Nephron progenitor cell (in vitro differentiated cells): ENCODE results near the gene ZDHHC1.

Experiments
- DNase-seq: peaks from one replicate; pipeline ENCODE4 v3.0.0; 2021
- H3K27ac Mint-ChIP-seq: 2 replicates; pipeline ENCODE4 v1.8.0; 2021; ENCODE audit warnings: mild to moderate bottlenecking, moderate library complexity, mixed read lengths
- H3K27me3 Mint-ChIP-seq: 2 replicates; pipeline ENCODE4 v1.8.0; 2021; ENCODE audit warnings: mild to moderate bottlenecking, low read depth, mixed read lengths; ENCODE audit not compliant: poor library complexity
- H3K36me3 Mint-ChIP-seq: 2 replicates; pipeline ENCODE4 v1.8.0; 2021; ENCODE audit warnings: low read depth, mixed read lengths
- H3K4me1 Mint-ChIP-seq: 2 replicates; pipeline ENCODE4 v1.8.0; 2021; ENCODE audit warnings: mixed read lengths
- H3K4me3 Mint-ChIP-seq: 2 replicates; pipeline ENCODE4 v1.8.0; 2021; ENCODE audit warnings: mild to moderate bottlenecking, moderate library complexity, mixed read lengths
- H3K9me3 Mint-ChIP-seq: 2 replicates; pipeline ENCODE4 v1.8.0; 2021; ENCODE audit warnings: mild to moderate bottlenecking, moderate library complexity, mixed read lengths
- TF ChIP-seq, protein P1 (sequence below): fragments of 200-600 bp; sonication (generic); IDR thresholded peaks from 2 replicates; pipeline ENCODE4 v1.5.0; 2021; ENCODE audit warnings: antibody characterized with exemption

Gene ZDHHC1

GRCh38 chr16:67399218-67399733, 17.0 kb downstream of the ZDHHC1 start:
- TF ChIP-seq, protein P1, sequence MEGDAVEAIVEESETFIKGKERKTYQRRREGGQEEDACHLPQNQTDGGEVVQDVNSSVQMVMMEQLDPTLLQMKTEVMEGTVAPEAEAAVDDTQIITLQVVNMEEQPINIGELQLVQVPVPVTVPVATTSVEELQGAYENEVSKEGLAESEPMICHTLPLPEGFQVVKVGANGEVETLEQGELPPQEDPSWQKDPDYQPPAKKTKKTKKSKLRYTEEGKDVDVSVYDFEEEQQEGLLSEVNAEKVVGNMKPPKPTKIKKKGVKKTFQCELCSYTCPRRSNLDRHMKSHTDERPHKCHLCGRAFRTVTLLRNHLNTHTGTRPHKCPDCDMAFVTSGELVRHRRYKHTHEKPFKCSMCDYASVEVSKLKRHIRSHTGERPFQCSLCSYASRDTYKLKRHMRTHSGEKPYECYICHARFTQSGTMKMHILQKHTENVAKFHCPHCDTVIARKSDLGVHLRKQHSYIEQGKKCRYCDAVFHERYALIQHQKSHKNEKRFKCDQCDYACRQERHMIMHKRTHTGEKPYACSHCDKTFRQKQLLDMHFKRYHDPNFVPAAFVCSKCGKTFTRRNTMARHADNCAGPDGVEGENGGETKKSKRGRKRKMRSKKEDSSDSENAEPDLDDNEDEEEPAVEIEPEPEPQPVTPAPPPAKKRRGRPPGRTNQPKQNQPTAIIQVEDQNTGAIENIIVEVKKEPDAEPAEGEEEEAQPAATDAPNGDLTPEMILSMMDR: peak; percentile 81
- DNase-seq: peak; percentile 87
- H3K27ac Mint-ChIP-seq: no peak overlapping the region

DNA sequence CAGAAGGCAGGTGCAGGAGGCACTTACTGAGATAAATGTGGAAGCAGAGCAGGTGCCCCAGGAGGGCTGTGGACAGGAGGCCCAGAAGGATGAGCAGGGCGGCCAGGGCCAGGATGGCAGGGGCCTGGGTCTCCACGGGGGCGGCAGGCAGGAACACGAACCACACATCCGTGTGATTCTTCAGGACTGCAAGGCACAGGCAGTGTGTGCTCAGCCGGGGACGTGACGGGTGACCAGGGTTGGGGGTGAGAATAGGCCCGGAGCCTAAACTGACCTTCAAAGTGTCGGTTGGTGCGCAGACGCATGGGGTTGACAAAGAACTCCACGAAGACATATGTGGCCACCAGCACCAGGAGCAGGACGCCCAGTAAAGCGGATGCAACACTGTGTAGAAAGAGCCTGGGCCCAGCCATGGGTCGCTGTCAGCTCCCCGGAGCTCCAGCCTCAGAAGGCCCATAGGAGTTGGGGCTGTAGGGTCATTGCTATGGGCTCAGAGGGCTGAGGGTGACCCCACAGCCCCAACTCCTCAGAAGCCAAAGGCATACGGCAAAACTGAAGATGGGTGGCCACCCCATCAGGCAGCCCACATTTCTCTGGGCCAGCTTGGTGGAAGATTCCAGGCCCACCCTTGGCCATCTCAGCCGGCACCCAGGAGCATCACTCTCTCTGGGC, 17.6 kb downstream of the ZDHHC1 start:
- Mint-ChIP-seq H3K27ac (no peak overlapping the region), H3K4me1 (peaks cover 61% of the 10 kb centered on the region), H3K36me3 (no peaks in the 10 kb centered on the region), H3K9me3 (no peaks in the 10 kb centered on the region), H3K4me3 (no peak overlapping the region), H3K27me3 (peaks cover 24% of the 10 kb centered on the region)
- no peak for DNase-seq
- TF ChIP-seq, protein P1: no peak

More at GRCh38 chr16:67399218-67399733, 17.0 kb downstream of the ZDHHC1 start:
- Mint-ChIP-seq H3K9me3 (no peaks in the 10 kb centered on the region), H3K36me3 (no peaks in the 10 kb centered on the region), H3K4me1 (peaks cover 61% of the 10 kb centered on the region), H3K4me3 (no peak overlapping the region), H3K27me3 (peaks cover 19% of the 10 kb centered on the region)

- Mint-ChIP-seq H3K9me3 (no peaks in the 10 kb centered on the region), H3K4me1 (peaks cover 57% of the 10 kb centered on the region), H3K27ac (no peak overlapping the region), H3K36me3 (no peaks in the 10 kb centered on the region), H3K27me3 (peaks cover 27% of the 10 kb centered on the region), H3K4me3 (no peak overlapping the region)
- no peak for DNase-seq
- TF ChIP-seq, protein P1: no peak
Measured at GRCh38 chr16:67397812-67398545, 18.3 kb downstream of the ZDHHC1 start.

DNA sequence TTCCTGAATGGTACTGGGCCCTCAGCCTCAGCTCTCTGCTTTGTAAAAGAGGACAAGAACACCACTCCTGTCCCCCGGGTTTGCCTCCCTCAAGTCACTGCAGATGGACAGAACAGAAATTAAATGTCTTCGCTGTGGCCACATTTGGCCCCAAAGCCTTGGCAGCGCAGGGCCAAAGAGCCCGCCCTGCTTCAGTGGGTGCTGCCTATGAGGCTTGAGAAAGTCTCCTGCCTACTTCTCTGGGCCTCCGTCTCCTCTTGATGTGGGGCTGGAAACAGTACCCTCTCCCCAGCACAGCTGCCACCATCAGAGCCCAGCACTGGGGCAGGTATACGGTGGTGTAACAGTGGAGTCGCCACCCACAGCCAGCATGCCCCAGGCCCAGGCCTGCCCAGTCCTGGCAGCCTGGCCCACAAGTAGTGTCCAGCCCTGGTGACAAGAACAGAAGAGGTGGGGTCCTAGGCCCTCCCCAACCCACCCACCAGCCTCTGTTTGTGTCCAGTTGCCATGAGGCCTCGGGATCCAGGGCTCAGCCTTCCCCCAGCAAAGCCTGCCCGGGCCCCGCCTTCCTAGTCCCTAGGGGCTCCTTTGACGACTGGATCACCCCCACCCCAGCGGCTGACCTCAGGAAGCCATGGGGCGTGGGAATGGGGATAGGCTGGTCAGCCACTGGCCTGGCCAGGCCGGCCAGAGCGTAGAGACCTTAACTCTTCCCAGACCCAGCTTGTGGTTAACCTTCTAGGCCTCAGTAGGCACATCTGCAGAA, 19.1 kb downstream of the ZDHHC1 start:
- Mint-ChIP-seq H3K4me3 (peak overlapping the region; percentile 18), H3K27ac (peak overlapping the region; percentile 75), H3K36me3 (no peaks in the 10 kb centered on the region), H3K9me3 (no peaks in the 10 kb centered on the region), H3K27me3 (peaks cover 31% of the 10 kb centered on the region), H3K4me1 (peaks cover 58% of the 10 kb centered on the region)
- TF ChIP-seq, protein P1: no peak
- peak; percentile 62 for DNase-seq

- Mint-ChIP-seq H3K9me3 (no peaks in the 10 kb centered on the region), H3K4me1 (peaks cover 60% of the 10 kb centered on the region), H3K27ac (peak overlapping the region; percentile 80), H3K4me3 (peak overlapping the region; percentile 34), H3K36me3 (no peaks in the 10 kb centered on the region), H3K27me3 (peaks cover 33% of the 10 kb centered on the region)
- TF ChIP-seq, protein P1: no peak
- DNase-seq: peak; percentile 84
Measured at GRCh38 chr16:67396159-67397035, 19.9 kb downstream of the ZDHHC1 start.
